GM12874 (cell line): ENCODE measurements around the gene TTC1.

Experiments
- TF ChIP-seq, protein P1 (sequence below): IDR thresholded peaks from 2 replicates; pipeline ENCODE4 v1.5.1; 2011; ENCODE audit warnings: low read depth, mild to moderate bottlenecking, control low read depth, low read length, moderate library complexity; ENCODE audit not compliant: insufficient read depth

TTC1 gene

DNA sequence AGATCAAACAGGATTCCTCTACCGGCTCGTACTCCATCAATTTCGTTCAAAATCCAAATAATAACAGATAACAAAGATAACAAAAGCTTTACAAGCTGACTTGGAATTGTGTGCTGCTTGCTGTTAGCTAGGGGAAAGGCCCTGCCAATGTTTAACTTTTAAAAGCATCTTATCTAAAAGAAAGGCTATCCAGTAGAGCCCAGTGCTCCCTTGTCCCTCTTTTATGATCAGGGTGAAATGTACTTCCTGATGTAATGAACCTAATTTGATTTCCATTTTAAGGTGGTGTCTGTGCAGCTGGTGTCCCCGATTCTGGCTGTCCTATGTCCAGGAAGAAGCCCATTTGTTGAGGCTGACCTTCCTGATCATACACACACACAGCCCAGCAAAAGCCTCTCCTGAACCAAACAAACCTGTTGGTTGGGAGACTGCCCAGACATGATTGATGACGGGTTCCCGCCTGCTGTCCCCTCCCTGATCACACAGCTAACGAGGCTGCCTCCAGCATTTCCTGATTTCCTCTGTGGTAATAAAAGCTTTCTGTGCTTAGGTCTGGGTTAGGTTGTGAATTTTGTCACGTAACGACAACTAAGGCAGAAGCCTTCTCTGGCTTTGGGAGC, 56.2 kb downstream of the TTC1 start:
- TF ChIP-seq, protein P1, sequence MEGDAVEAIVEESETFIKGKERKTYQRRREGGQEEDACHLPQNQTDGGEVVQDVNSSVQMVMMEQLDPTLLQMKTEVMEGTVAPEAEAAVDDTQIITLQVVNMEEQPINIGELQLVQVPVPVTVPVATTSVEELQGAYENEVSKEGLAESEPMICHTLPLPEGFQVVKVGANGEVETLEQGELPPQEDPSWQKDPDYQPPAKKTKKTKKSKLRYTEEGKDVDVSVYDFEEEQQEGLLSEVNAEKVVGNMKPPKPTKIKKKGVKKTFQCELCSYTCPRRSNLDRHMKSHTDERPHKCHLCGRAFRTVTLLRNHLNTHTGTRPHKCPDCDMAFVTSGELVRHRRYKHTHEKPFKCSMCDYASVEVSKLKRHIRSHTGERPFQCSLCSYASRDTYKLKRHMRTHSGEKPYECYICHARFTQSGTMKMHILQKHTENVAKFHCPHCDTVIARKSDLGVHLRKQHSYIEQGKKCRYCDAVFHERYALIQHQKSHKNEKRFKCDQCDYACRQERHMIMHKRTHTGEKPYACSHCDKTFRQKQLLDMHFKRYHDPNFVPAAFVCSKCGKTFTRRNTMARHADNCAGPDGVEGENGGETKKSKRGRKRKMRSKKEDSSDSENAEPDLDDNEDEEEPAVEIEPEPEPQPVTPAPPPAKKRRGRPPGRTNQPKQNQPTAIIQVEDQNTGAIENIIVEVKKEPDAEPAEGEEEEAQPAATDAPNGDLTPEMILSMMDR: no peak

DNA sequence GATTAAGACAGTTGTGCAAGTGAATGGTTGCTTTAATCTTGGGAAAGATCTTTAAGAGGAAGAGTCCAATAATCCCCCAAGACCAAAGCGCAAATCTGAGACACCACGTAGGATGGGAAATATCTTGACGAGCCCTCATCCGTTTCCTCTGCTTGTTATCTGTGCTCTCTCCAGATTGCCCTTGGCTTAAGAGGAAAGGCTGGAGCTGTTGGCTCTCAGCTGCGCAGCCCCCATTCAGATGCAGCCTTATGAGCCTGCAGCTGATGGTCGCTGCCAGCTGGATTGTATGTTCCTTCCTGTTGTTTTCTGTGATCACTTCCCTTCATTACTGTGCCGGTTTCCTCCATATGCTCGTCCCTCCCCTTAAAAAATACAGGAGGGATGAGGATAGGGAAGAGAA, 62.6 kb downstream of the TTC1 start:
- TF ChIP-seq, protein P1: no peak

DNA sequence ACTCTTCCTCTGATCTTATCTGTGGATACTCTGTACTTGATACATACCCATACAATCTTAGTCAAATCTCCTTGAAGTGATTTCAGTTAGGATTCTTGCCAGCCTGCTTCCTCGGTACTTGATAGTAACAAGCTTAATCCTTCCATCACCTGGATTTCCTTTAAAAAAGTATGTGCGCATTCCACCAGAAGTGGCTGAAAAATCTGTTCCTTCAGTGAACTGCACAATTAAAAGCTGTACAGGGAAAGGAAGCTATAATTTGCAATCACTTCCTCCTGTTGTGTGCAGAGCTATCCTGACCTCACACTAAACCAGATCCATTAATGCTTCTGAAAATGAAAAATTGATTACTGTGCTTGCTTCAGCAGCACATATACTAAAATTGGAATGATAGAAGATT, 63.0 kb downstream of the TTC1 start:
- TF ChIP-seq, protein P1: no peak

DNA sequence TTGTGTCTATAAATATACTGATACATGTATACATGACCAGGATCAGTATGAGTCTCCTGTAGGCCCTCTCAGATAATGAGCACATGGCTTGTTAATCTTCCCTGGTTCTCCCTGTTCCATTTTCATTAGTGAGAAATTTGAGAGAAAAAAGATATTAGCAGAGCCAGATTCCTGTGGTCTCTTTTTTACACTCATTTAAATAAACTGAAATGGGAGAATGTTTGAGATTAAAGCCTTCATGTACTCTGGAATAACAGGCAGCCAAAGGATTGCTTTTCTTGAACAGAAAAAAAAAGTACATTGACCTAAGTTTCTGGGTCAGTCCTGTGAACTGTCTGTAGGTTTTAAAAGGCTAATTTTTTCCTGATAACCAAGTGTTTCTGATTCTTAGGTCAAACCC, 66.1 kb downstream of the TTC1 start:
- TF ChIP-seq, protein P1: no peak

DNA sequence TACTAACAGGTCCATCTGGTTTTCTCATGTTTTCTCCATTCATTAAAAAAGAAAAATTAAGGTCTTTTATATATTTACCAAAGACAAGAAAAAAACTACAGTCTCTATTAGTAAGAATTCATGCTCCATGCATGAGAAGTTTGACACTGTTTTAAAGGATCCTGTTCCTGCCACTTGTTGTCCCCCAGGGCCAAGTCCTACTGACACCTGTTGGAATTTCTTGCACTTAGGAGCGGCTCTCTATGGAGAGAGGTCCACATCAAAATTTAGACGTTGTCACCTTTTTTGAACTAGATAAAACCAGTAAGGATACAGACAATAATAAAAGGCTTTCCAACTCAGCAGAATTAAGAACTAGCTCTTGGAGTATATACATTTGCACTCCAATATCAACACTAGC, 68.1 kb downstream of the TTC1 start:
- TF ChIP-seq, protein P1: no peak

DNA sequence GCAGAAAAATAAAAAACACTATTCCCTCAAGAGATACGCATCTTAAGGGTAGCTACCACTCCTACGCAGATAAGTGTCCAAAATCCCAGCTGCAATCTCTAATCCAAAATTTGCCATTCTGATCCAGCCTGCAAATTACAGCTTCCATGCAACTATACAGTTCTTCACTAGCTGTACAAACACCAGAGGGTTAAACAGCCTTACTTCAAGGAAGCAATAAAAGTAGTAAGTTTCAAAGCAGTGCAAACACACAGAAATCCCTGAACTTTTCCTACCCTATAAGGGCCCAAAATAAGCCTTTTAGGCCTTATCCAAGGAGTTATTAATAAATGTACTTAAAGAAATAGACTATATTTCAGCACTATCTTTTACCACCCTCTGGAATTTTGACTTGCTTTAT, 70.8 kb downstream of the TTC1 start:
- TF ChIP-seq, protein P1: no peak

DNA sequence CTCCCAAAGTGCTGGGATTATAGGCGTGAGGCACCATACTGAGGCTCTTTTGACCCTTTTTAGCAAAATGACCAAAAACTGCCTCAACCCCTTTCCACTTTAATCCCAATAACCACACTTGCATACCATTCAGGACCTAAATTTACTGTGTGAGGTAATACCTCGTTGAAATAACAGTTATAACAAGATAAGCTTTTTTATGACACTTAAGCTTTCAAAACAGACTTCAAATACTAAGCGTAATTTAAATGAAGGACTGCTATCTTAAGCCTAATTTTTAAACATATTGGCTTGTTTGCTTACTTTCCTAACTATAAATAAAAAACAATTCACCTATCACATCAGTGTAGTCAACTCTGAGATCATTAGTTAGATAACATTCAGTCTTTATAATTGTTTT, 72.6 kb downstream of the TTC1 start:
- TF ChIP-seq, protein P1: no peak
